Measurements from ENCODE around the gene TMCC3. TPM values are rescaled to one million over a fixed set of nuclear protein-coding genes. Genes with fewer than 3 reads are reported as not detected.
"Not testable (repeated sequence)": the region's sequence is repeated elsewhere in the genome, so short reads cannot be mapped to it uniquely, and the experiment has no call there.

Gene TMCC3
- polyA plus RNA-seq, 1 donor (not counting 4 experiments of a cell fraction or from before 2014, with no cell fraction given), result 18.9 TPM

DNA sequence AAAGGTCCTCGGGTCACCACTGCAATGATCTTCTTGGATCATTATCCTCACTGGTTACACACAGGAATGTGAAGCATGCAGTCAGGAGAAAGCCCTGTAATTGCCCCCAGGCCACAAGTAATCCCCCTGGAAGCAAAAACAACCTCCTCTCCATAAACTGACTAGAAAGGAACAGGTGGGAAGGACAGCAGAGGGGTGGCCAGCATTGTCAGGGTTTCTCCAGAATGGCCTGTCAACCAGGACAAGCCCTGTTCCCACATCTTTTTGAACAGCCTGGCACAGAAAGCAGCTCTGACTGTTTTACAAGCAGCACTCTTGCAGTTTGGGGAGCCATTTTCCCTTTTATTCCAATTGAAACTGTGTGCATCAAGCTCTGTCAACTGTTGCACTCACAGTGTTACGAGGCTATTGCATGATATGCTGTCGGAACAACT, 36.1 kb downstream of the TMCC3 start:
- Histone ChIP-seq H3K36me3 (ENCODE audit: control insufficient read depth in 2 of 2, extremely low read depth in 1 of 2, insufficient read depth in 2 of 2, low read length in 2 of 2) (no peaks in the 10 kb centered on the region), H3K9ac (ENCODE audit: control insufficient read depth, extremely low read depth, insufficient read depth, low read length) (peak overlapping the region; percentile 94), H3K9me1 (ENCODE audit: control insufficient read depth, extremely low read depth, insufficient read depth, low read length) (no peaks in the 10 kb centered on the region), H3K79me2 (ENCODE audit: control insufficient read depth, insufficient read depth, low read length) (peaks cover 66% of the 10 kb centered on the region), H2AFZ (ENCODE audit: control insufficient read depth, low read length) (no peak overlapping the region), H3K4me2 (ENCODE audit: control insufficient read depth, extremely low read depth, insufficient read depth, low read depth, low read length) (peak overlapping the region; percentile 99), H3K4me1 (ENCODE audit: control insufficient read depth, extremely low read depth, insufficient read depth, low read length) (peaks cover 53% of the 10 kb centered on the region), H3K9me3 (ENCODE audit: control insufficient read depth, low read depth, low read length) (no peaks in the 10 kb centered on the region), H3K27me3 (ENCODE audit: control insufficient read depth, extremely low read depth, insufficient read depth, low read length) (no peaks in the 10 kb centered on the region), H4K20me1 (ENCODE audit: control insufficient read depth, extremely low read depth, insufficient read depth, low read length) (no peaks in the 10 kb centered on the region), H3K4me3 (ENCODE audit: control insufficient read depth in 2 of 3, extremely low read depth in 1 of 3, insufficient read depth in 2 of 3, low read depth in 1 of 3, low read length in 3 of 3) (peak overlapping the region in 1 of 3 experiments; percentile 85), H3K27ac (ENCODE audit: control insufficient read depth, insufficient read depth, low read length) (peak overlapping the region; percentile 100)
- TF ChIP-seq EZH2 (IDR thresholded peaks at IDR 0.05; ENCODE audit: low read length), result no peak
- TF ChIP-seq, protein P1, sequence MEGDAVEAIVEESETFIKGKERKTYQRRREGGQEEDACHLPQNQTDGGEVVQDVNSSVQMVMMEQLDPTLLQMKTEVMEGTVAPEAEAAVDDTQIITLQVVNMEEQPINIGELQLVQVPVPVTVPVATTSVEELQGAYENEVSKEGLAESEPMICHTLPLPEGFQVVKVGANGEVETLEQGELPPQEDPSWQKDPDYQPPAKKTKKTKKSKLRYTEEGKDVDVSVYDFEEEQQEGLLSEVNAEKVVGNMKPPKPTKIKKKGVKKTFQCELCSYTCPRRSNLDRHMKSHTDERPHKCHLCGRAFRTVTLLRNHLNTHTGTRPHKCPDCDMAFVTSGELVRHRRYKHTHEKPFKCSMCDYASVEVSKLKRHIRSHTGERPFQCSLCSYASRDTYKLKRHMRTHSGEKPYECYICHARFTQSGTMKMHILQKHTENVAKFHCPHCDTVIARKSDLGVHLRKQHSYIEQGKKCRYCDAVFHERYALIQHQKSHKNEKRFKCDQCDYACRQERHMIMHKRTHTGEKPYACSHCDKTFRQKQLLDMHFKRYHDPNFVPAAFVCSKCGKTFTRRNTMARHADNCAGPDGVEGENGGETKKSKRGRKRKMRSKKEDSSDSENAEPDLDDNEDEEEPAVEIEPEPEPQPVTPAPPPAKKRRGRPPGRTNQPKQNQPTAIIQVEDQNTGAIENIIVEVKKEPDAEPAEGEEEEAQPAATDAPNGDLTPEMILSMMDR (optimal IDR thresholded peaks at IDR 0.05 in 1 of 3, IDR thresholded peaks at IDR 0.05 in 1 of 3, conservative IDR thresholded peaks at IDR 0.05 in 1 of 3; ENCODE audit: extremely low read depth in 1 of 3, insufficient read depth in 2 of 3, low read length in 3 of 3), result no peak
- FAIRE-seq (no peak), DNase-seq (ENCODE audit: low read depth, low spot score) (no peak)
- dilution Hi-C loops (cut with MboI; ENCODE audit: extremely low pct_ligation_motif_present, low sequenced_read_pairs), result no loop called here

- FAIRE-seq (no peak), DNase-seq (ENCODE audit: low read depth, low spot score) (no peak)
- H3K27ac ChIP-seq (ENCODE audit: control insufficient read depth, insufficient read depth, low read length), result no peak overlapping the region
- H3K4me2 ChIP-seq (ENCODE audit: control insufficient read depth, extremely low read depth, insufficient read depth, low read depth, low read length), result no peak overlapping the region
- H3K9me3 ChIP-seq (ENCODE audit: control insufficient read depth, low read depth, low read length), result no peaks in the 10 kb centered on the region
- H3K9me1 ChIP-seq (ENCODE audit: control insufficient read depth, extremely low read depth, insufficient read depth, low read length), result no peaks in the 10 kb centered on the region
- peaks cover 11% of the 10 kb centered on the region for H3K4me1 ChIP-seq (ENCODE audit: control insufficient read depth, extremely low read depth, insufficient read depth, low read length)
- no peak overlapping the region for H3K4me3 ChIP-seq (ENCODE audit: control insufficient read depth in 2 of 3, extremely low read depth in 1 of 3, insufficient read depth in 2 of 3, low read depth in 1 of 3, low read length in 3 of 3)
- no peaks in the 10 kb centered on the region for H3K27me3 ChIP-seq (ENCODE audit: control insufficient read depth, extremely low read depth, insufficient read depth, low read length)
- no peak overlapping the region for H2AFZ ChIP-seq (ENCODE audit: control insufficient read depth, low read length)
- no peak overlapping the region for H3K9ac ChIP-seq (ENCODE audit: control insufficient read depth, extremely low read depth, insufficient read depth, low read length)
- H3K36me3 ChIP-seq (ENCODE audit: control insufficient read depth in 2 of 2, extremely low read depth in 1 of 2, insufficient read depth in 2 of 2, low read length in 2 of 2), result no peaks in the 10 kb centered on the region
- TF ChIP-seq EZH2 (IDR thresholded peaks at IDR 0.05; ENCODE audit: low read length), result no peak
- TF ChIP-seq, protein P1 (optimal IDR thresholded peaks at IDR 0.05 in 1 of 3, IDR thresholded peaks at IDR 0.05 in 1 of 3, conservative IDR thresholded peaks at IDR 0.05 in 1 of 3; ENCODE audit: extremely low read depth in 1 of 3, insufficient read depth in 2 of 3, low read length in 3 of 3), result no peak
- dilution Hi-C loops (cut with MboI; ENCODE audit: extremely low pct_ligation_motif_present, low sequenced_read_pairs), result no loop called here
- peaks cover 67% of the 10 kb centered on the region for H3K79me2 ChIP-seq (ENCODE audit: control insufficient read depth, insufficient read depth, low read length)
- H4K20me1 ChIP-seq (ENCODE audit: control insufficient read depth, extremely low read depth, insufficient read depth, low read length), result no peaks in the 10 kb centered on the region
These were observed 40.4 kb downstream of the TMCC3 start for GRCh38 chr12:94609917-94610443.

DNA sequence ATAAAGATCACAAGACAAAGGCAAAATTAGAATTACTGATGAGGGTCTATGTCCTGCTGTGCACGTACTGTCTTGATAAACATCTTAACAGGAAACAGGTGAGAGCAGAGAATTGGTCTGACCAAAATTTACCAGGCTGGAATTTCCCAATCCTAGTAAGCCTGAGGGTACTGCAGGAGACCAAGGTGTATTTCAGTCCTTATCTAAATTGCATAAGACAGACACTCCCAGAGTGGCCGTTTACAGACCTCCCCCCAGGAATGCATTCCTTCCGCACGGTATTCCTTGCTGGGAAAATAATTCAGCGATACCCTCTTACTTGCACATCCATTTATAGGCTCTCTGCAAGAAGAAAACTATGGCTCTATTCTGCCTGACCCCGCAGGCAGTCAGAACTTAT, 43.5 kb downstream of the TMCC3 start:
- H3K4me1 ChIP-seq (ENCODE audit: control insufficient read depth, extremely low read depth, insufficient read depth, low read length); DNase-seq (ENCODE audit: low read depth, low spot score); H2AFZ ChIP-seq (ENCODE audit: control insufficient read depth, low read length); H3K4me2 ChIP-seq (ENCODE audit: control insufficient read depth, extremely low read depth, insufficient read depth, low read depth, low read length); FAIRE-seq; H3K9me3 ChIP-seq (ENCODE audit: control insufficient read depth, low read depth, low read length); dilution Hi-C loops (cut with MboI; ENCODE audit: extremely low pct_ligation_motif_present, low sequenced_read_pairs); H3K4me3 ChIP-seq (ENCODE audit: control insufficient read depth in 2 of 3, extremely low read depth in 1 of 3, insufficient read depth in 2 of 3, low read depth in 1 of 3, low read length in 3 of 3); H3K27me3 ChIP-seq (ENCODE audit: control insufficient read depth, extremely low read depth, insufficient read depth, low read length); H4K20me1 ChIP-seq (ENCODE audit: control insufficient read depth, extremely low read depth, insufficient read depth, low read length); H3K9me1 ChIP-seq (ENCODE audit: control insufficient read depth, extremely low read depth, insufficient read depth, low read length); H3K27ac ChIP-seq (ENCODE audit: control insufficient read depth, insufficient read depth, low read length); H3K36me3 ChIP-seq (ENCODE audit: control insufficient read depth in 2 of 2, extremely low read depth in 1 of 2, insufficient read depth in 2 of 2, low read length in 2 of 2); H3K9ac ChIP-seq (ENCODE audit: control insufficient read depth, extremely low read depth, insufficient read depth, low read length): not testable (repeated sequence)
- peaks cover 48% of the 10 kb centered on the region for H3K79me2 ChIP-seq (ENCODE audit: control insufficient read depth, insufficient read depth, low read length)

Data from keratinocyte (primary cell).